A673 (cell line): ENCODE data around the gene KRT4.

Experiments
- CTCF ChIP-seq: fragments of 300-800, 200-600 bp; sonication (generic); conservative IDR thresholded peaks from 2 replicates; pipeline ENCODE4 v1.5.1; 2017; ENCODE audit warnings: low read depth, mild to moderate bottlenecking, antibody characterized with exemption, low read length, moderate library complexity, mixed read lengths
- EZH2 ChIP-seq: fragments of 200-600 bp; sonication (generic); IDR thresholded peaks from 2 replicates; pipeline ENCODE4 v1.6.1; 2017; ENCODE audit warnings: borderline replicate concordance, low read depth, mild to moderate bottlenecking, mixed read lengths, antibody characterized with exemption, low read length; ENCODE audit not compliant: poor library complexity, severe bottlenecking

- TF ChIP-seq EZH2 (no peak), CTCF (no peak)
Measured at GRCh38 chr12:52788192-52788875, 25.6 kb downstream of the KRT4 start.
